Tibial artery (tissue), 4 donors: ENCODE results near the gene S100A10.
A peak's percentile ranks its signal among the peaks of the same experiment; 100 is the strongest.

Experiments used
- DNase-seq, 2 donors: peaks; one replicate each; pipeline ENCODE4 v3.0.0-alpha.2; 2019
- H3K27ac ChIP-seq, 2 donors: fragments of 200-600 bp; sonication (generic) in 1 of 2; 1 replicate in 1 of 2; 2 replicates in 1 of 2; pipeline ENCODE4 v1.5.1; 2018 to 2019; ENCODE audit warnings: mild to moderate bottlenecking in 1 of 2
- H3K27me3 ChIP-seq, 2 donors: fragments of 200-600 bp; sonication (generic) in 1 of 2; one replicate each; pipeline versions ENCODE4 v1.5.1 to v1.6.0; 2016 to 2019
- H3K36me3 ChIP-seq, 3 donors: fragments of 200-600 bp; sonication (generic) in 2 of 3; one replicate each; pipeline ENCODE4 v1.5.1; 2016 to 2019; ENCODE audit warnings: mild to moderate bottlenecking in 2 of 3
- H3K4me1 ChIP-seq, 4 donors: fragments of 200-600 bp; sonication (generic) in 2 of 4; 1 replicate in 3 of 4; 2 replicates in 1 of 4; pipeline ENCODE4 v1.5.1; 2016 to 2019
- H3K4me3 ChIP-seq, 2 donors: fragments of 200-600 bp; sonication (generic) in 1 of 2; 1 replicate in 1 of 2; 2 replicates in 1 of 2; pipeline ENCODE4 v1.5.1; 2018 to 2019; ENCODE audit warnings: mild to moderate bottlenecking in 2 of 2
- H3K9me3 ChIP-seq, 3 donors: fragments of 200-600 bp; sonication (generic) in 1 of 3; one replicate each; pipeline ENCODE4 v1.5.1; 2016 to 2019
- intact Hi-C: fragments of 100-400 bp; cut with DNase I; formaldehyde crosslinking; loops from one replicate; pipeline ENCODE4 v1.15.0; 2023; ENCODE audit warnings: low total_unique reads
- TF ChIP-seq, protein P1 (sequence below), 2 experiments: fragments of 200-600 bp in 1 of 2; fragments of 450-650 bp in 1 of 2; IDR thresholded peaks; one replicate each; pipeline ENCODE4 v1.5.1; 2017 to 2019; ENCODE audit warnings: antibody characterized with exemption in 2 of 2, mild to moderate bottlenecking in 1 of 2, moderate library complexity in 1 of 2

The S100A10 gene

DNA sequence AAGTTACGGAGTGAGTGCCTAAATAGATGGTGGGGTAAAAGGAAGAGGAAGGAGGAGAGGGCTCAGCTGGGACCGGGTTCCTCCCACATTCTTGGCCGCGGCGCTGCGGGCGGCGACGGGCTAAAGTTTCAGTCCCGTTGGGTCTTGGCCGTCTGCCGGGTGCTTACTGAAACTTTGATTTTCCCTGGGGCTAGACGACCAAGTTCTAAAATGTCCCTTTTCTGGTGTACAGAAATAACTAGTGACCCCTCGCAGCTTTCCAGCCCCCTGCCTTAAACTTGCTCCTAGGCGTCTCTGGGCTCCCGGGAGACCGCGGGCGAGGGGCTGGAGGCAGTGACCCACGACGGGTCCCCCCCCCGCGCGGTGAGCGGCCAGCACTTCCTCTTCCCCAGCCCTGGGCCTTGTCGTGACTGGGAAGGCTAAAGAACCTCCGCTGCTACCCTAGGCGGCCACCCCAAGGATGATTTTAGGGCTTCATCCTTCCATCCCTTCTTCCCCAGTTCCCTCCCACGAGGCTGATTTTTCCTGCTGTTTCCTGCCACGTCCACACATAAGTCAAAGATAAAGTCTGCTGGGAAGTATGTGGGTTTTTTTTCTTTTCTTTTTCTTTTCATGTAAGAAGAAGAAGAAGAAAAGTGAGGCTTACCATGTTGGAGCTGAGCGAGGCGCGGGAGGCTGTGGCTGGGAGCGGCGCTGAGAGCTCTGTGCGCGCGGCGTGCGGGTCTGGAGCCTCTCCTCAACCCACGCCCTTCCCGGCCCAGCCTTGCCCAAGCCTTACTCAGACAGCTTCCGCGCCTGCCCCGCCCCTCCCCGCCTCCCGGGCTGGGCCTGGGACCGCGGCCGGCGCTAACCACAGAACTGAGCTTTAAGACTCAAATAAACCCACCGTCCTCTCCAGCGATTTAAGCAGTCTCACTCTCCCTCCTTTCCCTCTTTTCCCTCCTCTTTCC lies 42.9 kb upstream of the S100A10 start, which contains the start of gene S100A11:
S100A11 (minus strand) TSS at position 738 of the 950 bp plus-strand sequence; CDS start at position 649, 89 bp downstream.
- peak; percentile 94 to 95 for DNase-seq
- Histone ChIP-seq H3K27me3 (peaks cover 0 to 3% of the 10 kb centered on the region in 2 donors), H3K4me3 (peak within 1 kb of the TSS; percentile 59 to 71), H3K4me1 (peaks cover 0 to 28% (median 16%) of the 10 kb centered on the region in 4 donors), H3K36me3 (peaks cover 21 to 26% (median 23%) of the 10 kb centered on the region in 3 donors), H3K27ac (peak within 1 kb of the TSS; percentile 87 to 95), H3K9me3 (no peaks in the 10 kb centered on the region)
- TF ChIP-seq, protein P1, sequence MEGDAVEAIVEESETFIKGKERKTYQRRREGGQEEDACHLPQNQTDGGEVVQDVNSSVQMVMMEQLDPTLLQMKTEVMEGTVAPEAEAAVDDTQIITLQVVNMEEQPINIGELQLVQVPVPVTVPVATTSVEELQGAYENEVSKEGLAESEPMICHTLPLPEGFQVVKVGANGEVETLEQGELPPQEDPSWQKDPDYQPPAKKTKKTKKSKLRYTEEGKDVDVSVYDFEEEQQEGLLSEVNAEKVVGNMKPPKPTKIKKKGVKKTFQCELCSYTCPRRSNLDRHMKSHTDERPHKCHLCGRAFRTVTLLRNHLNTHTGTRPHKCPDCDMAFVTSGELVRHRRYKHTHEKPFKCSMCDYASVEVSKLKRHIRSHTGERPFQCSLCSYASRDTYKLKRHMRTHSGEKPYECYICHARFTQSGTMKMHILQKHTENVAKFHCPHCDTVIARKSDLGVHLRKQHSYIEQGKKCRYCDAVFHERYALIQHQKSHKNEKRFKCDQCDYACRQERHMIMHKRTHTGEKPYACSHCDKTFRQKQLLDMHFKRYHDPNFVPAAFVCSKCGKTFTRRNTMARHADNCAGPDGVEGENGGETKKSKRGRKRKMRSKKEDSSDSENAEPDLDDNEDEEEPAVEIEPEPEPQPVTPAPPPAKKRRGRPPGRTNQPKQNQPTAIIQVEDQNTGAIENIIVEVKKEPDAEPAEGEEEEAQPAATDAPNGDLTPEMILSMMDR (IDR thresholded peaks at IDR 0.05): peak in 1 of 2 experiments; percentile 7
- intact Hi-C loops: no loop called here

DNA sequence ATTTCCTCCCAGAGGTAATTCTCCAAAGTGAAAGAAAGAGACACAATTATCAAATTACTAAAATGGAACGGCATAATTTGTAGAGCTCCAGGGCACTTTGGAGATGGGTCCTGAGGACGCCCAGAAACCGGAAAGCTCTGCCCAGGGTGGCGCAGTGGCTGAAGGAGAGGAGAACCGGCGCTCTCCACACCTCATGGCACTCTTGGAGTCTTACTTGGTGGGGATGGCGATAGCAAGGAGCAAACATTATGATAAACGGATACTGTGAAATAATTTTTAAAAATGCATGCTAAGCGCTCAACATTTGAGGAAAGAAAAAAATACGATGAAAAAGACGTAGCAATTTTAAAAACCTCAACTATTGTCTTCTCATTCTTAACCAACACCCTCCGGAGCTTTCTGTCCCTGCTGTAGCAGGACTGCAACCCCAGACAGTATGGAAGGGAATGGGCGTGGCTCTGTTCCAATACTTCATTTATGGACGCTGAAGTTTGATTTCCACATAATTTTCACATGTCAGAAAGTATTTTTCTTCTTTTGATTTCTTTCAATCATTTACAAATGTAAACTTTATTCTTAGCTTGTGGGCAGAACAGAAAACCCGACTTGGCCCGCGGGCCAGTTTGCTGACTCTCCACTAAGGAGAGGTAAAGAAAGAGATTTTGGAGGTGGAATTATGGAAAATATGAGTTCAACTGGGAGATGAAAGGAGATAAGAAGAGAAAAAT lies 42.0 kb upstream of the S100A10 start:
- peaks cover 0 to 28% (median 16%) of the 10 kb centered on the region in 4 donors for H3K4me1 ChIP-seq
- intact Hi-C loops: no loop called here
- H3K27ac ChIP-seq: peak overlapping the region; percentile 87 to 95
- H3K9me3 ChIP-seq: no peaks in the 10 kb centered on the region
- H3K27me3 ChIP-seq: no peaks in the 10 kb centered on the region
- peaks cover 30 to 34% (median 31%) of the 10 kb centered on the region in 3 donors for H3K36me3 ChIP-seq
- TF ChIP-seq, protein P1 (IDR thresholded peaks at IDR 0.05): no peak
- peak overlapping the region; percentile 59 to 71 for H3K4me3 ChIP-seq
- no peak for DNase-seq

DNA sequence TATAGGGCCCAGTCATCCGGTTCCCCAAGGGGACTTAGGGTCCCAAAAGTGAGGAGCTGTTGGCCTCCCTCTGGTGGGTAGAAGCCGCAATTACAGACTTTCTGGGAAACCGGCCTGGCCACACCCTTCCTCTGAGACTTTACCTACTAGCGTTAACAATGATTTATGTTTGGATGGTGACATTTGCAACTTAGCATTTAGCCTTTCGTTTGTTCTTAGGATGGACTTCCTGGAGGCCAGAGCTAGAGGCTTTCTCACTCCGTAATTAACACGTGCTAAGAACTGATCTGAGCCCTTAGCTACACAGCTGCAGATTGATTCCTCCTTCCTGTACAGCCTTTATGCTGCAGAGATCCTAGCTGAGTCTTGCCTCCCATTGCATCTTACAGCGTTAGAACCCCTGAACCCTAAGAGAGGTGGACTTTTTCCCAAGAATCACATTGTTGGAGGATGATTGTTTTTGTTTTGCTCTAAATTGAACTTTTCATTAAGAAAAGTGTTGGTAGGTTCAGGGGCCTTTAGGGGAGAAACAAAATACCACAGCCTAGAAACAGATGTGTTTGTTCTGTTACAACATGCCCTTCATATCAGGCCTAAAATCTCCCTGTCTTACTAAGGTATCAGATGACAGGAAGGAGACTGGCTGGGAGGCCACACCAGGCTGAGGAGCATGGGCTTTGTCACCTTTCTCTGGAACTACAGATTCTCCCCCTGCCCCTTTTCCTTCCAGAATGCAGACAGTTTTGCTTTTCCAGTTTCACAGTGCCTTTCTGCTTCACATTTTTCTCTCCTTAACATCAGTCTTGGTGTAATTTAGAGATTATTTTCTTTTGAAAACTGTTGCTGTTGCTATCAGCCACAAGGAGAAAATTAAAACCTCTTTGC lies 41.2 kb upstream of the S100A10 start:
- intact Hi-C loops: no loop called here
- TF ChIP-seq, protein P1 (IDR thresholded peaks at IDR 0.05): peak; percentile 50 to 61
- no peak for DNase-seq

DNA sequence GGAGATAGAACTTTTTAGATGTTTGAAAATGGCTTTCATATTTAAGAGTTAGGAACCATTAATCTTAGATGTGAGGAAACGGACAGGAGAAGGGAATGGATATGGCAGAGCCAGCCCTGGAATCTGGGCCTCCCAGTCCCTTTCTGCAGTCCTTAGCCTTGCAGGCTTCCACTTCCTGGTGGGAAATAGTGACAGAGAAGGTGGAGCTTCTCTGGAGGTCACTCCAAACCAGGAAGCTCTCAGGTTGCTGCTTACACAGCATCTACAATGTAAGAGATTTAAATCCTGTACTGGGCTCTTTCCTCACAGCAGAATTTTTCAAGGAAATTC lies 40.6 kb upstream of the S100A10 start:
- intact Hi-C loops: no loop called here
- Histone ChIP-seq H3K27ac (peak overlapping the region; percentile 87 to 95), H3K27me3 (no peaks in the 10 kb centered on the region), H3K4me1 (peaks cover 0 to 28% (median 16%) of the 10 kb centered on the region in 4 donors), H3K36me3 (peaks cover 31 to 35% (median 31%) of the 10 kb centered on the region in 3 donors), H3K4me3 (peak overlapping the region in 1 of 2 donors; percentile 59), H3K9me3 (no peaks in the 10 kb centered on the region)
- TF ChIP-seq, protein P1 (IDR thresholded peaks at IDR 0.05): no peak
- DNase-seq: no peak

More for the DNA sequence above, 41.2 kb upstream of the S100A10 start:
- H3K9me3 ChIP-seq: no peaks in the 10 kb centered on the region
- H3K27me3 ChIP-seq: no peaks in the 10 kb centered on the region
- H3K4me3 ChIP-seq: peak overlapping the region; percentile 59 to 71
- peak overlapping the region; percentile 87 to 95 for H3K27ac ChIP-seq
- peaks cover 31 to 35% (median 31%) of the 10 kb centered on the region in 3 donors for H3K36me3 ChIP-seq
- H3K4me1 ChIP-seq: peaks cover 0 to 28% (median 16%) of the 10 kb centered on the region in 4 donors

DNA sequence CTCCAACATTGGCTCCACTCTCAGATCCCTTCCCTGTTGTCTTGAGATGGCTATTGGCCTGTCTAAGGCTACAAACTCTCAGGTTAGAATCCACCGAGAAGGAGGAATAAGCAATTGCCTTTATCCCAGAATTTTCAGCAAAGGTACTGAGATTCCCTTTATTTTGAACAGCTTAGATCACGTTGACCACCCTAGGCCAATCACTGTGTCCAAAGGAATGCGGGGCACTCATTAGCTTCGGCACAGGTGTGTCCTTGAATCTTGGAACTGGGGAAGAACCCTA lies 36.2 kb upstream of the S100A10 start:
- no peaks in the 10 kb centered on the region for H3K27me3 ChIP-seq
- TF ChIP-seq, protein P1 (IDR thresholded peaks at IDR 0.05): no peak
- H3K36me3 ChIP-seq: peaks cover 31 to 35% (median 31%) of the 10 kb centered on the region in 3 donors
- no peak overlapping the region for H3K4me3 ChIP-seq
- no peak overlapping the region for H3K27ac ChIP-seq
- H3K4me1 ChIP-seq: peaks cover 0 to 14% (median 10%) of the 10 kb centered on the region in 4 donors
- no peak for DNase-seq
- intact Hi-C loops: no loop called here
- H3K9me3 ChIP-seq: no peaks in the 10 kb centered on the region
